Gastrocnemius medialis (tissue), 4 donors: ENCODE data around the gene ECPAS. TPM values are rescaled to one million over a fixed set of nuclear protein-coding genes. Genes with fewer than 3 reads are reported as not detected.

ENCODE experiments used
- ATAC-seq, 2 donors: fragments of 150-250 bp; one replicate each; pipeline ENCODE4 v1.9.1; 2016
- DNase-seq, 2 donors: peaks; one replicate each; pipeline ENCODE4 v3.0.0-alpha.2; 2019
- H3K27ac ChIP-seq, 4 donors: fragments of 200-600 bp; sonication (generic); 1 replicate in 1 of 4; 2 replicates in 3 of 4; pipeline ENCODE4 v1.5.1; 2016 to 2018; ENCODE audit warnings: mild to moderate bottlenecking in 2 of 4, moderate library complexity in 1 of 4
- H3K27me3 ChIP-seq, 3 donors: fragments of 200-600 bp; sonication (generic) in 2 of 3; 1 replicate in 1 of 3; 2 replicates in 2 of 3; pipeline versions ENCODE4 v1.5.1 to v1.6.0; 2016 to 2019; ENCODE audit warnings: mild to moderate bottlenecking in 1 of 3, moderate library complexity in 1 of 3
- H3K36me3 ChIP-seq, 2 donors: fragments of 200-600 bp; sonication (generic) in 1 of 2; one replicate each; pipeline ENCODE4 v1.5.1; 2017 to 2018
- H3K4me1 ChIP-seq, 2 donors: fragments of 200-600 bp; sonication (generic) in 1 of 2; one replicate each; pipeline ENCODE4 v1.5.1; 2016 to 2017; ENCODE audit warnings: mild to moderate bottlenecking in 2 of 2
- H3K4me3 ChIP-seq, 4 donors: fragments of 200-600 bp; sonication (generic) in 3 of 4; 1 replicate in 1 of 4; 2 replicates in 3 of 4; pipeline ENCODE4 v1.5.1; 2016 to 2019; ENCODE audit warnings: mild to moderate bottlenecking in 2 of 4
- H3K9me3 ChIP-seq, 3 donors: fragments of 200-600 bp; sonication (generic) in 2 of 3; 1 replicate in 1 of 3; 2 replicates in 2 of 3; pipeline ENCODE4 v1.5.1; 2016 to 2019
- POLR2A ChIP-seq, 2 donors: fragments of 450-650 bp; IDR thresholded peaks; one replicate each; pipeline ENCODE4 v1.6.1; 2017; ENCODE audit warnings: antibody characterized with exemption in 2 of 2, mild to moderate bottlenecking in 2 of 2, moderate library complexity in 2 of 2
- in situ Hi-C, 4 donors: fragments of 200-750 bp; cut with MboI; loops; one replicate each; pipeline versions ENCODE4 v1.15.0 to v1.8.0; 2017; ENCODE audit warnings: low sequenced_read_pairs in 4 of 4
- intact Hi-C: fragments of 100-400 bp; cut with DNase I; formaldehyde crosslinking; loops from one replicate; pipeline ENCODE4 v1.15.1; 2023; ENCODE audit warnings: low total_unique reads
- total RNA-seq, 4 donors: library from RNA; depleted of rRNA; stranded (reverse); fragments of >200 nt; gene quantifications; one replicate each; pipeline versions ENCODE4 v1.1.0 to v1.2.3, GENCODE V29; 2016
- TF ChIP-seq, protein P1 (sequence below), 5 experiments: fragments of 450-650 bp in 3 of 5; fragments of 200-600 bp in 2 of 5; sonication (generic) in 2 of 5; IDR thresholded peaks in 4 of 5; conservative IDR thresholded peaks in 1 of 5; 1 replicate in 4 of 5; 2 replicates in 1 of 5; pipeline ENCODE4 v1.5.1; 2016 to 2019; ENCODE audit warnings: antibody characterized with exemption in 5 of 5, mild to moderate bottlenecking in 3 of 5, moderate library complexity in 3 of 5

Gene ECPAS
- total RNA-seq, 4 donors from 2014 or later, result 320 to 509 (median 424) TPM

DNA sequence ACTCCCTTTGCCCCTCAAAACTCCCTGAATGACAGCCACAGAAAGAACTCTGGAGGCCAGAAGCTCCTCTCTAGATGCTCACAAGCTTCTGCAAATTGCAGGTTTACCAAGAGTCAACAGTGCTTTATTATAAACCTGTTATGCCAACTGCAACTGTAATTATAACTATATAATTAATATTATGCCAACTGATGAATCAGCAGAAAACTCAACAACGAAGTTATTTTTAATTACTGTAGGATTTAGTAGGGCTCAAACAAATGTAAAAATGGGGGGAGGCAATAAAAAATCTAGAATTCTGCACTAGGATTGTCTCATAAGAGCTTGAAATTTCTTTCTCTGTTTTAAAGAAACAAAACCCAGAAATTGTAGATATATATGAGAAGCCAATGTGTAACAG is 117.2 kb downstream of the ECPAS start:
- H3K4me1 ChIP-seq, result no peaks in the 10 kb centered on the region
- H3K36me3 ChIP-seq, result peaks cover 15 to 100% of the 10 kb centered on the region in 2 donors
- in situ Hi-C loops, result no loop called here
- H3K4me3 ChIP-seq, result no peak overlapping the region
- DNase-seq (no peak), ATAC-seq (no peak)
- H3K27ac ChIP-seq, result no peak overlapping the region
- intact Hi-C loops, result no loop called here
- no peaks in the 10 kb centered on the region for H3K27me3 ChIP-seq
- H3K9me3 ChIP-seq, result no peaks in the 10 kb centered on the region
- TF ChIP-seq, protein P1, sequence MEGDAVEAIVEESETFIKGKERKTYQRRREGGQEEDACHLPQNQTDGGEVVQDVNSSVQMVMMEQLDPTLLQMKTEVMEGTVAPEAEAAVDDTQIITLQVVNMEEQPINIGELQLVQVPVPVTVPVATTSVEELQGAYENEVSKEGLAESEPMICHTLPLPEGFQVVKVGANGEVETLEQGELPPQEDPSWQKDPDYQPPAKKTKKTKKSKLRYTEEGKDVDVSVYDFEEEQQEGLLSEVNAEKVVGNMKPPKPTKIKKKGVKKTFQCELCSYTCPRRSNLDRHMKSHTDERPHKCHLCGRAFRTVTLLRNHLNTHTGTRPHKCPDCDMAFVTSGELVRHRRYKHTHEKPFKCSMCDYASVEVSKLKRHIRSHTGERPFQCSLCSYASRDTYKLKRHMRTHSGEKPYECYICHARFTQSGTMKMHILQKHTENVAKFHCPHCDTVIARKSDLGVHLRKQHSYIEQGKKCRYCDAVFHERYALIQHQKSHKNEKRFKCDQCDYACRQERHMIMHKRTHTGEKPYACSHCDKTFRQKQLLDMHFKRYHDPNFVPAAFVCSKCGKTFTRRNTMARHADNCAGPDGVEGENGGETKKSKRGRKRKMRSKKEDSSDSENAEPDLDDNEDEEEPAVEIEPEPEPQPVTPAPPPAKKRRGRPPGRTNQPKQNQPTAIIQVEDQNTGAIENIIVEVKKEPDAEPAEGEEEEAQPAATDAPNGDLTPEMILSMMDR (IDR thresholded peaks at IDR 0.05 in 4 of 5, conservative IDR thresholded peaks at IDR 0.05 in 1 of 5), result no peak
- TF ChIP-seq POLR2A (IDR thresholded peaks at IDR 0.05), result no peak

DNA sequence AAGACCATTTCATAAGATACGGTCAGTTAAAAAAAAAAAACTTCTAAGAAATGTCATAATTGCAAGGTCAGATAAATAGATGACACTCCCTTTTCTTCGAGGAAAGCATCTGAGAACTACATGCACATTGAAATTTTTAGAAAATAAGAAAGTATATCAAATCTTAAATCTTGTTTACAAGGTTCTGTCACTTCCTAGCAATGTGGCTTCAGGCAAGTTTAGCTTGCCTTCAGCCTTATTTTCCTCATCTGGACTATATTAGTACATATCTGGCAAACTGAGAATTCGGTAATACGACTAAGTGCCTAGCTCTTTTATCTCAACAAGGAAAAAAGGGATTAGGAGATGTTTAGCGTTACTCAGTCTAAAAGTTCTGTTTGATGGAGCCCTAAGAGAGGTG is 121.7 kb downstream of the ECPAS start:
- Histone ChIP-seq H3K27ac (no peak overlapping the region), H3K9me3 (no peaks in the 10 kb centered on the region), H3K36me3 (peaks cover 4 to 68% of the 10 kb centered on the region in 2 donors), H3K4me1 (no peaks in the 10 kb centered on the region), H3K27me3 (no peaks in the 10 kb centered on the region), H3K4me3 (no peak overlapping the region)
- ATAC-seq (no peak), DNase-seq (no peak)
- intact Hi-C loops, result no loop called here
- TF ChIP-seq, protein P1 (IDR thresholded peaks at IDR 0.05 in 4 of 5, conservative IDR thresholded peaks at IDR 0.05 in 1 of 5), result no peak
- TF ChIP-seq POLR2A (IDR thresholded peaks at IDR 0.05), result no peak
- in situ Hi-C loops, result no loop called here

DNA sequence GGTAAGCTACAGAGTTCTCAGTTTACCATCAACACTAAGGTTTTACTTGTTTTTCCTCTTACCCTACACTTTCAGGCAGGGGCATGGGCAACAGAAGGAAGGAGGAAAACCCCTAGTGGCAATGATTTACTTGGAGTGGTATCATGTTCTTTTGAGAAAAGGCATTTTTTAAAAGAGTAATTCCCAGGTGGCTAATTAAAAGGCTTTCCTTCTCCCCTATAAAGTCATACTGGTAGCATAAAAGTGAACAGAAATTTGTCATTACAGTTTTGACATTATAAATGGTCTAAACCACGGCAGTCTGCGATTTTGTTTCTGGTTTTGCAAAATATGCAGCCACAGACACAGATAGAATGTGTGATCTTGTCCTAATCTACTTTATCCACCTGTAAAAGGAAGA is 123.3 kb downstream of the ECPAS start:
- in situ Hi-C loops, result no loop called here
- Histone ChIP-seq H3K4me1 (peaks cover 10 to 13% of the 10 kb centered on the region in 2 donors), H3K27me3 (no peaks in the 10 kb centered on the region), H3K27ac (no peak overlapping the region), H3K36me3 (peaks cover 4 to 52% of the 10 kb centered on the region in 2 donors), H3K4me3 (no peak overlapping the region), H3K9me3 (no peaks in the 10 kb centered on the region)
- ATAC-seq (no peak), DNase-seq (no peak)
- TF ChIP-seq, protein P1 (IDR thresholded peaks at IDR 0.05 in 4 of 5, conservative IDR thresholded peaks at IDR 0.05 in 1 of 5), result no peak
- no peak for TF ChIP-seq POLR2A (IDR thresholded peaks at IDR 0.05)
- intact Hi-C loops, result no loop called here

DNA sequence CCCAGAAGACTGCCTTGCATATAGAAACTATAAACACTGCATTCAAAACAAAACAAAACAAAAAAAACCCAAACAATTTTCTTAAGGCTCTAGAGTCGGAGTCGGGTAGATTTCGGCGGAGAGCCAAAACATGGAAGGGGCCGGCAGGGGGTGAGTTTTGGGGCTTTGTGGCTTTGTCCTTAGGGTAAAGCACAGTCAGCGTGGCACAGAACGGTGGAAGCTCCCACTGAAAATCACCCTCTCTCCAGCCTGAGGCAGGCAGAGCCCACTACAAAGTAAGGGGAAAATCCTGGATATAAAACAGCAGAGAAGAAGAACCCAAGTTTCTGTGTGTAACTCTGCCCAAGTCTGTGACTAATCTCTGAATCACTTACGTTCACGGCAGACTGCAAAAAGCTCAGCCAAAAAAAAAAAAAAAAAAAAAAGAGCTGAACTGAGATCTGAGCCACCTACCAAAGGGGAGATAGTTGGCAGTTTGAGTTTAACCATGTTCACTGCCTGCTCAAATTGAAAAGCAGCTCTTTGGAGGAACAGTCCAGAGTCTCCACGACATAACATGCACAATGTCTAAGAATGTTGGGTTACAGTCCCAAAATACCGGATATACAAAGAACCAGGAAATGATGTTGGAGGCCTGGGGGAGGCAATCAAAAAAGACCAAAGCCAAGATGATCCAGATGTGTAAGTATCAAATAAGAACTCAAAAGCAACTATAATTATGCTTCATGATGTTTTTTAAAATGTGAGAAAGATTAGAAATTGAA is 127.5 kb downstream of the ECPAS start:
- Histone ChIP-seq H3K27ac (peak overlapping the region in 2 of 4 donors; percentile 29 to 32), H3K27me3 (no peaks in the 10 kb centered on the region), H3K36me3 (peaks cover 0 to 9% of the 10 kb centered on the region in 2 donors), H3K4me3 (peak overlapping the region in 2 of 4 donors; percentile 24 to 31), H3K9me3 (no peaks in the 10 kb centered on the region), H3K4me1 (peaks cover 10 to 13% of the 10 kb centered on the region in 2 donors)
- no peak for TF ChIP-seq POLR2A (IDR thresholded peaks at IDR 0.05)
- TF ChIP-seq, protein P1 (IDR thresholded peaks at IDR 0.05 in 4 of 5, conservative IDR thresholded peaks at IDR 0.05 in 1 of 5), result no peak
- DNase-seq (no peak), ATAC-seq (peak; percentile 25 to 41)
- in situ Hi-C loops (no loop called here), intact Hi-C loops (no loop called here)
